Activated CD4-positive, alpha-beta T cell treated with anti-CD3 and anti-CD28 coated beads, Interleukin-10, Interleukin-2, amounts not matched to agents 100 ng/mL and 50 ng/mL, durations not matched to agents 16 hours and 8 hours (primary cell): ENCODE measurements around the gene HEATR3.

Source experiments
- DNase-seq: peaks from one replicate; pipeline ENCODE4 v3.0.0-alpha.2; 2020

The HEATR3 gene

GRCh38 chr16:50065624-50066481 lies at the start of gene HEATR3:
Gene HEATR3 (plus strand): TSS chr16:50065970. CDS start chr16:50066132, 162 bp downstream.
- DNase-seq = peak; percentile 97

GRCh38 chr16:50017553-50017952 lies 48.2 kb upstream of the HEATR3 start:
- no peak for DNase-seq

GRCh38 chr16:50021544-50021943 lies 44.2 kb upstream of the HEATR3 start:
- DNase-seq = peak; percentile 15

- DNase-seq = no peak
These were observed 42.1 kb upstream of the HEATR3 start for GRCh38 chr16:50023641-50024040.

GRCh38 chr16:50024207-50024606 lies 41.6 kb upstream of the HEATR3 start:
- no peak for DNase-seq

GRCh38 chr16:50024684-50025536 lies 40.9 kb upstream of the HEATR3 start, which contains the start of gene CNEP1R1:
Gene CNEP1R1 (plus strand): TSS chr16:50025225. CDS start chr16:50025316, 91 bp downstream.
- peak; percentile 97 for DNase-seq

- peak; percentile 20 for DNase-seq
These were observed 40.2 kb upstream of the HEATR3 start for GRCh38 chr16:50025537-50025931.

- DNase-seq = no peak
These were observed 37.9 kb upstream of the HEATR3 start for GRCh38 chr16:50027829-50028228.

GRCh38 chr16:50035468-50035992 lies 30.2 kb upstream of the HEATR3 start:
- no peak for DNase-seq

- no peak for DNase-seq
These were observed 29.3 kb upstream of the HEATR3 start for GRCh38 chr16:50036426-50036825.

- DNase-seq = no peak
These were observed 28.0 kb upstream of the HEATR3 start for GRCh38 chr16:50037662-50038220.

GRCh38 chr16:50038286-50038685 lies 27.5 kb upstream of the HEATR3 start:
- DNase-seq = no peak

GRCh38 chr16:50038756-50039529 lies 26.8 kb upstream of the HEATR3 start:
- DNase-seq = no peak

- no peak for DNase-seq
These were observed 25.8 kb upstream of the HEATR3 start for GRCh38 chr16:50040018-50040417.

GRCh38 chr16:50040710-50041109 lies 25.1 kb upstream of the HEATR3 start:
- DNase-seq = no peak

GRCh38 chr16:50043358-50043757 lies 22.4 kb upstream of the HEATR3 start:
- no peak for DNase-seq

- DNase-seq = no peak
These were observed 20.4 kb upstream of the HEATR3 start for GRCh38 chr16:50045412-50045811.

- DNase-seq = no peak
These were observed 18.9 kb upstream of the HEATR3 start for GRCh38 chr16:50046853-50047252.

- DNase-seq = no peak
These were observed 17.9 kb upstream of the HEATR3 start for GRCh38 chr16:50047864-50048263.

GRCh38 chr16:50050802-50051201 lies 15.0 kb upstream of the HEATR3 start:
- DNase-seq = no peak

GRCh38 chr16:50056226-50056625 lies 9.5 kb upstream of the HEATR3 start:
- no peak for DNase-seq

GRCh38 chr16:50058091-50058771 lies 7.5 kb upstream of the HEATR3 start:
- no peak for DNase-seq
